ENCODE measurements around the gene ATRNL1. TPM values are rescaled to one million over a fixed set of nuclear protein-coding genes. Genes with fewer than 3 reads are reported as not detected.
"Not testable (repeated sequence)": the region's sequence is repeated elsewhere in the genome, so short reads cannot be mapped to it uniquely, and the experiment has no call there.

ATRNL1 gene
- total and polyA plus RNA-seq, 12 donors = 4.8 to 217 (median 92.4) TPM

DNA sequence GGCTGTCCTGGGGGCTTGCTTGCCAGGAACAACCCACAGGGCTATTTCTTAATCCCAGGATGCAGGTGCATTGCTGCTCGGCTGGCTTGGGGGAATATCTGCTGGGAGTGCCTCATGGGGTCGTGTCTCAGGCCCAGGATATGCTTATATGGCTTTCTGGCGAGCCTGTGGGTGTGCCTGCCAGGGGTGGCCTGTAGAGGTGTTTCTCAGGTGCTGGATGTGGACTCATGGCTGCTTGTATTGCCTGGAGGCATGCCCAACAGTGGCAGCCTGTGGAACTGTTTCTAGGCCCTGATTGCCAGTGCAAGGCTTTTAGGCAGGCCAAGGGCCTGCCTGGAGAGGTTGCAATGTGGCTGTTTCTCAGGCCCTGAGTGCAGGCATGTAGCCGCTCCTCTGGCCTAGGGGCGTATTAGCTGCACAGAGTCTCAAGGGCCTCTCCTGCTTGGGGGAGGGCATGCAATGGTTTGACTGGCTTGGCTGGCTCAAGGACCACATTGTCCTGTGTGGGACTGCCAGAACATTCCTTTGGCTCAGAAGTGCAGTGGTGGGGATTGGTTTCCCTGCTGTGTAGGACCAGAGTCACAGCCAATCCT lies 202.1 kb downstream of the ATRNL1 start:
- intact Hi-C loops (cut with DNase I) = no loop called here
- 85 to 100% (median 90%) methylated on average over 1 to 5 of the region's 5 CpGs for WGBS, 4 donors
- no peak for DNase-seq

DNA sequence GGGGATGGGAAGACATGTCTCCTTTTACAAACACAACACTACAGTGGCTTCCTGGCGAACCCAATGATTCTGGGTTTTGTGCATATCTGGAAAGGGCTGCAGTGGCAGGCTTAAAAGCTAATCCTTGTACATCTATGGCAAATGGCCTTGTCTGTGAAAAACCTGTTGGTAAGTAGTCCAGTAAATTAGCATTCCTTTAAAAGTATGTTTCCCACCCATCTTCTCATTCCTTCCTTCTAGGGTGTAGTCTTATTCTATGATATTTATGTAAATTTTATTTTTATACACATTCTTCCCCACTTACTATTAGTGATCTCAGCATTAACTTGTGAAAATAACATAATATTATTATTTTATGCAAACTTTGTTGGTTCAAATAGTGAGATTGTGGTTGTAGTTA lies 206.9 kb downstream of the ATRNL1 start:
- no peak for DNase-seq
- Histone ChIP-seq H3K4me3 (no peak overlapping the region), H3K4me1 (replicated peaks in 1 of 2) (no peaks in the 10 kb centered on the region), H3K27ac (no peak overlapping the region), H3K9me3 (replicated peaks in 1 of 3) (no peaks in the 10 kb centered on the region), H3K27me3 (no peaks in the 10 kb centered on the region), H3K36me3 (replicated peaks in 1 of 2) (no peaks in the 10 kb centered on the region)
- intact Hi-C loops (cut with DNase I) = no loop called here
- 84 to 94% (median 88%) methylated on average over 1 of the region's 1 CpG for WGBS, 4 donors
- no peak for TF ChIP-seq POLR2A (IDR thresholded peaks at IDR 0.05)
- TF ChIP-seq, protein P1, sequence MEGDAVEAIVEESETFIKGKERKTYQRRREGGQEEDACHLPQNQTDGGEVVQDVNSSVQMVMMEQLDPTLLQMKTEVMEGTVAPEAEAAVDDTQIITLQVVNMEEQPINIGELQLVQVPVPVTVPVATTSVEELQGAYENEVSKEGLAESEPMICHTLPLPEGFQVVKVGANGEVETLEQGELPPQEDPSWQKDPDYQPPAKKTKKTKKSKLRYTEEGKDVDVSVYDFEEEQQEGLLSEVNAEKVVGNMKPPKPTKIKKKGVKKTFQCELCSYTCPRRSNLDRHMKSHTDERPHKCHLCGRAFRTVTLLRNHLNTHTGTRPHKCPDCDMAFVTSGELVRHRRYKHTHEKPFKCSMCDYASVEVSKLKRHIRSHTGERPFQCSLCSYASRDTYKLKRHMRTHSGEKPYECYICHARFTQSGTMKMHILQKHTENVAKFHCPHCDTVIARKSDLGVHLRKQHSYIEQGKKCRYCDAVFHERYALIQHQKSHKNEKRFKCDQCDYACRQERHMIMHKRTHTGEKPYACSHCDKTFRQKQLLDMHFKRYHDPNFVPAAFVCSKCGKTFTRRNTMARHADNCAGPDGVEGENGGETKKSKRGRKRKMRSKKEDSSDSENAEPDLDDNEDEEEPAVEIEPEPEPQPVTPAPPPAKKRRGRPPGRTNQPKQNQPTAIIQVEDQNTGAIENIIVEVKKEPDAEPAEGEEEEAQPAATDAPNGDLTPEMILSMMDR (IDR thresholded peaks at IDR 0.05) = no peak

More for the DNA sequence above, 202.1 kb downstream of the ATRNL1 start:
- H3K27me3 ChIP-seq = no peaks in the 10 kb centered on the region
- no peak overlapping the region for H3K27ac ChIP-seq
- no peaks in the 10 kb centered on the region for H3K36me3 ChIP-seq (replicated peaks in 1 of 2)
- H3K9me3 ChIP-seq (replicated peaks in 1 of 3) = peaks cover 0 to 7% (median 2%) of the 10 kb centered on the region in 3 donors
- no peaks in the 10 kb centered on the region for H3K4me1 ChIP-seq (replicated peaks in 1 of 2)
- TF ChIP-seq, protein P1 (IDR thresholded peaks at IDR 0.05) = no peak
- TF ChIP-seq POLR2A (IDR thresholded peaks at IDR 0.05) = no peak
- no peak overlapping the region for H3K4me3 ChIP-seq

- H3K9me3 ChIP-seq (replicated peaks in 1 of 3); H3K27ac ChIP-seq; H3K36me3 ChIP-seq (replicated peaks in 1 of 2); intact Hi-C loops (cut with DNase I); H3K27me3 ChIP-seq; DNase-seq; H3K4me1 ChIP-seq (replicated peaks in 1 of 2); H3K4me3 ChIP-seq: not testable (repeated sequence)
- 91 to 100% (median 95%) methylated on average over 1 of the region's 1 CpG for WGBS, 4 donors
Observed at GRCh38 chr10:115319669-115320068, 226.5 kb downstream of the ATRNL1 start.

- WGBS, 4 donors = 21 to 24% (median 23%) methylated on average over 2 of the region's 2 CpGs
- intact Hi-C loops (cut with DNase I) = no loop called here
Observed at GRCh38 chr10:115321360-115321759, 228.2 kb downstream of the ATRNL1 start.

More at GRCh38 chr10:115321360-115321759, 228.2 kb downstream of the ATRNL1 start:
- H3K27ac ChIP-seq = no peak overlapping the region
- H3K4me3 ChIP-seq = peak overlapping the region in 1 of 4 donors; percentile 13
- no peaks in the 10 kb centered on the region for H3K27me3 ChIP-seq
- no peaks in the 10 kb centered on the region for H3K4me1 ChIP-seq (replicated peaks in 1 of 2)
- no peaks in the 10 kb centered on the region for H3K36me3 ChIP-seq (replicated peaks in 1 of 2)
- peaks cover 0 to 6% (median 0%) of the 10 kb centered on the region in 3 donors for H3K9me3 ChIP-seq (replicated peaks in 1 of 3)
- DNase-seq = no peak
- TF ChIP-seq, protein P1 (IDR thresholded peaks at IDR 0.05) = no peak
- no peak for TF ChIP-seq POLR2A (IDR thresholded peaks at IDR 0.05)
